SK-N-SH (cell line): ENCODE data around the gene CBFA2T3. TPM values are rescaled to one million over a fixed set of nuclear protein-coding genes. Genes with fewer than 3 reads are reported as not detected.

ENCODE experiments used
- CTCF ChIA-PET: fragments of 300-600, 350-600 bp; formaldehyde crosslinking; extraction: SDS; loops from one replicate; lab custom pipeline; 2021; lab: Yijun Ruan, JAX
- POLR2A ChIA-PET: fragments of 350-600 bp; sonication (Branson Sonifier 250); formaldehyde crosslinking; extraction: SDS; loops from one replicate; lab custom pipeline; 2020; ENCODE audit warnings: antibody characterized with exemption, inconsistent platforms; lab: Yijun Ruan, JAX
- DNase-seq: peaks from one replicate; pipeline ENCODE4 v3.0.0; 2012
- H2AFZ ChIP-seq: fragments of 200-600 bp; sonication (generic); 2 replicates; pipeline ENCODE4 v1.8.1; 2016; ENCODE audit warnings: antibody characterized with exemption, mild to moderate bottlenecking, low read depth
- H3F3A ChIP-seq: fragments of 200-600 bp; sonication (generic); replicated peaks from 2 replicates; pipeline ENCODE3; 2016; ENCODE audit warnings: antibody characterized with exemption, mild to moderate bottlenecking; ENCODE audit not compliant: insufficient read depth
- H3K27ac ChIP-seq, 2 experiments: fragments of 200-500 bp in 1 of 2; fragments of 200-600 bp in 1 of 2; sonication (Bioruptor generic) in 1 of 2; sonication (generic), shearing (Covaris generic) in 1 of 2; 2 replicates each; pipeline versions ENCODE4 v1.5.1 to v1.6.1; 2014 to 2016; ENCODE audit warnings: low read depth in 2 of 2, inconsistent platforms in 1 of 2, low read length in 1 of 2, mild to moderate bottlenecking in 1 of 2, mixed read lengths in 1 of 2
- H3K27me3 ChIP-seq: fragments of 200-600 bp; sonication (generic), shearing (Covaris generic); 2 replicates; pipeline ENCODE4 v1.6.1; 2016; ENCODE audit warnings: mixed run types; ENCODE audit not compliant: insufficient read depth
- H3K36me3 ChIP-seq, 2 experiments: fragments of 200-500 bp in 1 of 2; fragments of 200-600 bp in 1 of 2; sonication (Bioruptor generic) in 1 of 2; sonication (generic) in 1 of 2; replicated peaks in 1 of 2; 2 replicates each; pipeline versions ENCODE3 to v1.5.1; 2014 to 2016; ENCODE audit warnings: low read length in 1 of 2, mild to moderate bottlenecking in 1 of 2; ENCODE audit not compliant: insufficient read depth in 2 of 2, control insufficient read depth in 1 of 2
- H3K4me1 ChIP-seq, 2 experiments: fragments of 200-500 bp in 1 of 2; fragments of 200-600 bp in 1 of 2; sonication (Bioruptor generic) in 1 of 2; sonication (generic), shearing (Covaris generic) in 1 of 2; 2 replicates each; pipeline versions ENCODE4 v1.5.1 to v1.6.1; 2014 to 2016; ENCODE audit warnings: low read depth in 1 of 2, low read length in 1 of 2, mixed run types in 1 of 2; ENCODE audit not compliant: insufficient read depth in 2 of 2, control insufficient read depth in 1 of 2
- H3K4me2 ChIP-seq: fragments of 200-600 bp; sonication (generic), shearing (Covaris generic); 2 replicates; pipeline ENCODE4 v1.6.1; 2017; ENCODE audit warnings: mixed run types
- H3K4me3 ChIP-seq, 2 experiments: fragments of 200-500 bp in 1 of 2; fragments of 200-600 bp in 1 of 2; sonication (Bioruptor generic) in 1 of 2; sonication (generic), shearing (Covaris generic) in 1 of 2; 2 replicates each; pipeline versions ENCODE4 v1.5.1 to v1.8.1; 2014 to 2016; ENCODE audit warnings: low read depth in 2 of 2, inconsistent platforms in 1 of 2, low read length in 1 of 2, mild to moderate bottlenecking in 1 of 2, mixed read lengths in 1 of 2, moderate library complexity in 1 of 2
- H3K79me2 ChIP-seq: fragments of 200-600 bp; sonication (generic); 2 replicates; pipeline ENCODE4 v1.8.1; 2017; ENCODE audit warnings: mild to moderate bottlenecking; ENCODE audit not compliant: insufficient read depth
- H3K9ac ChIP-seq: fragments of 200-600 bp; sonication (generic); 2 replicates; pipeline ENCODE4 v1.6.1; 2017; ENCODE audit warnings: mixed run types
- H3K9me2 ChIP-seq: fragments of 200-600 bp; sonication (generic); 2 replicates; pipeline ENCODE4 v1.6.1; 2017; ENCODE audit warnings: mixed run types
- H3K9me3 ChIP-seq: fragments of 200-600 bp; sonication (generic); 2 replicates; pipeline ENCODE4 v1.6.1; 2017; ENCODE audit warnings: mixed run types, mild to moderate bottlenecking, moderate library complexity
- H4K20me1 ChIP-seq: fragments of 200-600 bp; sonication (generic); 2 replicates; pipeline ENCODE4 v1.6.1; 2017; ENCODE audit warnings: mild to moderate bottlenecking, mixed run types; ENCODE audit not compliant: insufficient read depth
- FOSL2 ChIP-seq: IDR thresholded peaks from 2 replicates; pipeline ENCODE4 v1.4.0; 2012; ENCODE audit warnings: low read depth, mild to moderate bottlenecking, moderate library complexity, borderline replicate concordance
- FOXM1 ChIP-seq: IDR thresholded peaks from 2 replicates; pipeline ENCODE4 v1.4.0; 2012; ENCODE audit warnings: low read depth, mild to moderate bottlenecking
- GABPA ChIP-seq: IDR thresholded peaks from 2 replicates; pipeline ENCODE4 v1.4.0; 2012; ENCODE audit warnings: low read depth, mild to moderate bottlenecking
- JUND ChIP-seq: IDR thresholded peaks from 2 replicates; pipeline ENCODE4 v1.4.0; 2012
- POLR2AphosphoS5 ChIP-seq: IDR thresholded peaks from 2 replicates; pipeline ENCODE4 v1.6.1; 2012; ENCODE audit warnings: low read depth, low read length
- RCOR1 ChIP-seq: fragments of 150-350 bp; IDR thresholded peaks from 2 replicates; pipeline ENCODE4 v1.6.1; 2017; ENCODE audit warnings: antibody characterized with exemption, low read length
- RXRA ChIP-seq: IDR thresholded peaks from 2 replicates; pipeline ENCODE4 v1.4.0; 2012; ENCODE audit warnings: low read depth, mild to moderate bottlenecking, borderline replicate concordance
- SIN3A ChIP-seq: IDR thresholded peaks from 2 replicates; pipeline ENCODE4 v1.6.1; 2012; ENCODE audit warnings: low read depth, mild to moderate bottlenecking, low read length, moderate library complexity, borderline replicate concordance
- TAF1 ChIP-seq: IDR thresholded peaks from 2 replicates; pipeline ENCODE4 v1.6.1; 2012; ENCODE audit warnings: low read depth, mild to moderate bottlenecking, low read length, moderate library complexity, borderline replicate concordance
- ZBTB33 ChIP-seq: IDR thresholded peaks from 2 replicates; pipeline ENCODE4 v1.4.0; 2012; ENCODE audit warnings: low read depth, borderline replicate concordance
- WGBS: methylation state at CpG from one replicate; pipeline ENCODE4 v1.1.6; 2017; ENCODE audit warnings: low lambda C conversion rate; 5-methylcytosine and 5-hydroxymethylcytosine counted together
- polyA plus RNA-seq, 3 experiments: library from polyadenylated mRNA; depleted of rRNA; stranded (reverse); fragments of >200 nt; gene quantifications; 2 replicates each; pipeline ENCODE4 v1.2.3, GENCODE V29; 2012
- TF ChIP-seq, protein P1 (sequence below): fragments of 200-600 bp; sonication (generic); IDR thresholded peaks from 2 replicates; pipeline ENCODE4 v1.6.1; 2017; ENCODE audit warnings: antibody characterized with exemption, mild to moderate bottlenecking, moderate library complexity
- TF ChIP-seq, protein P2 (sequence below): IDR thresholded peaks from 2 replicates; pipeline ENCODE4 v1.4.0; 2012; ENCODE audit warnings: low read depth
- TF ChIP-seq, protein P3 (sequence below): IDR thresholded peaks from 2 replicates; pipeline ENCODE4 v1.6.1; 2012; ENCODE audit warnings: mild to moderate bottlenecking, low read depth, low read length, moderate library complexity
- TF ChIP-seq, protein P4 (sequence below): IDR thresholded peaks from 2 replicates; pipeline ENCODE4 v1.4.0; 2012; ENCODE audit warnings: low read depth, borderline replicate concordance

The CBFA2T3 gene
- polyA plus RNA-seq, 1 of the 3 experiments (the other 2 are of a cell fraction), result not detected

DNA sequence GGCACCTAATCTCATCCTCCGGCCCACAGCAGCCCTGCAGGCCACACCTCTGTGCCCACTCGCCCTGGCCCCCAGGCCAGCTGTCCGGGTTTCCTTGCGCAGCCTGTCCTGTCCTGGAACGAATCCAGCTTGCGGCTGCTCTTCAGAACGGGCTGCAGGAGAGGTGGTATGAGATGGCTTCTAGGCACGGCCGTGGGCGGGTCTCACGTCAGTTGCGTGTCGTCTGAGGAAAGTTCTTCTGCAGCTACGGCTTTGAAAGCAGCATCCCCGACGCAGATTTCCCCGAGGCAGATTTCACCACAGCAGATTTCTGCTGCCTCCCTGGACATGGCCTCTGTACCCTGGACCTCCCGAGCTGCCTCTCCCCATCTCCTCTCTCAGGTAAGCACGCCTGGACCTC lies 138.4 kb downstream of the CBFA2T3 start (continued):
- TF ChIP-seq ZBTB33 (no peak), GABPA (no peak)

- Histone ChIP-seq H3K9ac (no peak overlapping the region), H4K20me1 (no peaks in the 10 kb centered on the region), H3K4me1 (no peaks in the 10 kb centered on the region), H3F3A (no peaks in the 10 kb centered on the region), H3K36me3 (peaks cover 0 to 19% of the 10 kb centered on the region in 2 experiments), H3K9me3 (no peaks in the 10 kb centered on the region)
- WGBS, result 91% methylated on average over 16 of the region's 20 CpGs
- CTCF ChIA-PET, result no interaction called here
- POLR2A ChIA-PET, result no interaction called here
- TF ChIP-seq POLR2AphosphoS5, result no peak
- no peak for TF ChIP-seq ZBTB33
- no peak for TF ChIP-seq FOXM1
- TF ChIP-seq SIN3A, result no peak
- TF ChIP-seq, protein P1, sequence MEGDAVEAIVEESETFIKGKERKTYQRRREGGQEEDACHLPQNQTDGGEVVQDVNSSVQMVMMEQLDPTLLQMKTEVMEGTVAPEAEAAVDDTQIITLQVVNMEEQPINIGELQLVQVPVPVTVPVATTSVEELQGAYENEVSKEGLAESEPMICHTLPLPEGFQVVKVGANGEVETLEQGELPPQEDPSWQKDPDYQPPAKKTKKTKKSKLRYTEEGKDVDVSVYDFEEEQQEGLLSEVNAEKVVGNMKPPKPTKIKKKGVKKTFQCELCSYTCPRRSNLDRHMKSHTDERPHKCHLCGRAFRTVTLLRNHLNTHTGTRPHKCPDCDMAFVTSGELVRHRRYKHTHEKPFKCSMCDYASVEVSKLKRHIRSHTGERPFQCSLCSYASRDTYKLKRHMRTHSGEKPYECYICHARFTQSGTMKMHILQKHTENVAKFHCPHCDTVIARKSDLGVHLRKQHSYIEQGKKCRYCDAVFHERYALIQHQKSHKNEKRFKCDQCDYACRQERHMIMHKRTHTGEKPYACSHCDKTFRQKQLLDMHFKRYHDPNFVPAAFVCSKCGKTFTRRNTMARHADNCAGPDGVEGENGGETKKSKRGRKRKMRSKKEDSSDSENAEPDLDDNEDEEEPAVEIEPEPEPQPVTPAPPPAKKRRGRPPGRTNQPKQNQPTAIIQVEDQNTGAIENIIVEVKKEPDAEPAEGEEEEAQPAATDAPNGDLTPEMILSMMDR, result no peak
- no peak for TF ChIP-seq FOSL2
- TF ChIP-seq RCOR1, result no peak
- TF ChIP-seq, protein P2, sequence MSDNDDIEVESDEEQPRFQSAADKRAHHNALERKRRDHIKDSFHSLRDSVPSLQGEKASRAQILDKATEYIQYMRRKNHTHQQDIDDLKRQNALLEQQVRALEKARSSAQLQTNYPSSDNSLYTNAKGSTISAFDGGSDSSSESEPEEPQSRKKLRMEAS, result no peak
- TF ChIP-seq, protein P3, sequence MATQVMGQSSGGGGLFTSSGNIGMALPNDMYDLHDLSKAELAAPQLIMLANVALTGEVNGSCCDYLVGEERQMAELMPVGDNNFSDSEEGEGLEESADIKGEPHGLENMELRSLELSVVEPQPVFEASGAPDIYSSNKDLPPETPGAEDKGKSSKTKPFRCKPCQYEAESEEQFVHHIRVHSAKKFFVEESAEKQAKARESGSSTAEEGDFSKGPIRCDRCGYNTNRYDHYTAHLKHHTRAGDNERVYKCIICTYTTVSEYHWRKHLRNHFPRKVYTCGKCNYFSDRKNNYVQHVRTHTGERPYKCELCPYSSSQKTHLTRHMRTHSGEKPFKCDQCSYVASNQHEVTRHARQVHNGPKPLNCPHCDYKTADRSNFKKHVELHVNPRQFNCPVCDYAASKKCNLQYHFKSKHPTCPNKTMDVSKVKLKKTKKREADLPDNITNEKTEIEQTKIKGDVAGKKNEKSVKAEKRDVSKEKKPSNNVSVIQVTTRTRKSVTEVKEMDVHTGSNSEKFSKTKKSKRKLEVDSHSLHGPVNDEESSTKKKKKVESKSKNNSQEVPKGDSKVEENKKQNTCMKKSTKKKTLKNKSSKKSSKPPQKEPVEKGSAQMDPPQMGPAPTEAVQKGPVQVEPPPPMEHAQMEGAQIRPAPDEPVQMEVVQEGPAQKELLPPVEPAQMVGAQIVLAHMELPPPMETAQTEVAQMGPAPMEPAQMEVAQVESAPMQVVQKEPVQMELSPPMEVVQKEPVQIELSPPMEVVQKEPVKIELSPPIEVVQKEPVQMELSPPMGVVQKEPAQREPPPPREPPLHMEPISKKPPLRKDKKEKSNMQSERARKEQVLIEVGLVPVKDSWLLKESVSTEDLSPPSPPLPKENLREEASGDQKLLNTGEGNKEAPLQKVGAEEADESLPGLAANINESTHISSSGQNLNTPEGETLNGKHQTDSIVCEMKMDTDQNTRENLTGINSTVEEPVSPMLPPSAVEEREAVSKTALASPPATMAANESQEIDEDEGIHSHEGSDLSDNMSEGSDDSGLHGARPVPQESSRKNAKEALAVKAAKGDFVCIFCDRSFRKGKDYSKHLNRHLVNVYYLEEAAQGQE, result no peak
- no peak for TF ChIP-seq RXRA
- TF ChIP-seq, protein P4, sequence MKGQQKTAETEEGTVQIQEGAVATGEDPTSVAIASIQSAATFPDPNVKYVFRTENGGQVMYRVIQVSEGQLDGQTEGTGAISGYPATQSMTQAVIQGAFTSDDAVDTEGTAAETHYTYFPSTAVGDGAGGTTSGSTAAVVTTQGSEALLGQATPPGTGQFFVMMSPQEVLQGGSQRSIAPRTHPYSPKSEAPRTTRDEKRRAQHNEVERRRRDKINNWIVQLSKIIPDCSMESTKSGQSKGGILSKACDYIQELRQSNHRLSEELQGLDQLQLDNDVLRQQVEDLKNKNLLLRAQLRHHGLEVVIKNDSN, result no peak
- no peak for TF ChIP-seq JUND
- no peak for TF ChIP-seq TAF1
- TF ChIP-seq, all 33 proteins: peak for 0
- H2AFZ ChIP-seq, result no peak overlapping the region
- H3K27me3 ChIP-seq, result no peaks in the 10 kb centered on the region
- H3K4me3 ChIP-seq, result no peak overlapping the region
- no peaks in the 10 kb centered on the region for H3K9me2 ChIP-seq
- no peak overlapping the region for H3K4me2 ChIP-seq
- no peak overlapping the region for H3K27ac ChIP-seq
- DNase-seq, result no peak
- H3K79me2 ChIP-seq, result no peaks in the 10 kb centered on the region
These were observed 139.2 kb downstream of the CBFA2T3 start for GRCh38 chr16:88837806-88838205.
